Stimulated activated naive CD4-positive, alpha-beta T cell treated with Interleukin-2 at 50 U/mL for 16 hours (primary cell): ENCODE measurements around the gene CHD9.
"Not testable (repeated sequence)": the region's sequence is repeated elsewhere in the genome, so short reads cannot be mapped to it uniquely, and the experiment has no call there.

ENCODE experiments used
- DNase-seq: peaks from one replicate; lab custom pipeline; 2025; lab: John Stamatoyannopoulos, UW

CHD9 gene

DNA sequence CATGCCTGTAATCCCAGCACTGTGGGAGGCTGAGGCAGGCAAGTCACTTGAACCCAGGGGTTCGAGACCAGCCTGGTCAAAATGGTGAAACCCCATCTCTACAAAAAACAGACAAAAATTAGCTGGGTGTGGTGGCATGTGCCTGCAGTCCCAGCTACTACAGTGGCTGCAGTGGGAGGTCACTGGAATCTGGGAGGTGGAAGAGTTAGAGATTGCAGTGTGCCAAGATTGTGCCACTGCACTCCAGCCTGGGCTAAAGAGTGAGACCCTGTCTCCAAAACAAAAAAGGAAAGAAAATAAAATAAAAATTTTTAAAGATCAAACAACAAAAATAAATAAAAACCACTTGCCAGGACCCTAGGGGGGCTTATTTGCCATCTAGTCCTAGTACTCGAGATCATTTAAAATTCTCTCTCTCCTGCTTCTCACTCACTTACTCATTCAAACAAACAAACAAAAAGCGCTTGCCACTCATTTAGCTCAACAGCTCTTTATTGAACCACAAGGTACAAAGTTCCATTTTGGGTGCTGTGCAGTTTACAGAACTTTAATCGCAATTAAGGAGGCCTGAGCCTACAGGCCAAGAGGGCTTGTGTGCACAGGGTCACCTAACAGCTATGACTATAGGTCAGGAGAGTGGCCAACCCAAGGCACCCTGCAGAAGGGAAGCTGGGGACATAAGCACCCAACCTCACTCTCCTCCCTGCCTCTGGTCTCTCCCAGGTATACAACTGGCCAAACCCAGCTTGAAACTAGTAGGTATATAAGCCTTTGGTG lies 6.5 kb upstream of the CHD9 start:
- DNase-seq = no peak

- not testable (repeated sequence) for DNase-seq
Observed at GRCh38 chr16:53051255-53051654, 3.5 kb upstream of the CHD9 start.

GRCh38 chr16:53052519-53053501 lies 2.0 kb upstream of the CHD9 start, which contains the start of gene CHD9NB:
TSS of gene CHD9NB (minus strand) at chr16:53052897. CDS start at chr16:53044158, 8,739 bp downstream.
- no peak for DNase-seq

DNA sequence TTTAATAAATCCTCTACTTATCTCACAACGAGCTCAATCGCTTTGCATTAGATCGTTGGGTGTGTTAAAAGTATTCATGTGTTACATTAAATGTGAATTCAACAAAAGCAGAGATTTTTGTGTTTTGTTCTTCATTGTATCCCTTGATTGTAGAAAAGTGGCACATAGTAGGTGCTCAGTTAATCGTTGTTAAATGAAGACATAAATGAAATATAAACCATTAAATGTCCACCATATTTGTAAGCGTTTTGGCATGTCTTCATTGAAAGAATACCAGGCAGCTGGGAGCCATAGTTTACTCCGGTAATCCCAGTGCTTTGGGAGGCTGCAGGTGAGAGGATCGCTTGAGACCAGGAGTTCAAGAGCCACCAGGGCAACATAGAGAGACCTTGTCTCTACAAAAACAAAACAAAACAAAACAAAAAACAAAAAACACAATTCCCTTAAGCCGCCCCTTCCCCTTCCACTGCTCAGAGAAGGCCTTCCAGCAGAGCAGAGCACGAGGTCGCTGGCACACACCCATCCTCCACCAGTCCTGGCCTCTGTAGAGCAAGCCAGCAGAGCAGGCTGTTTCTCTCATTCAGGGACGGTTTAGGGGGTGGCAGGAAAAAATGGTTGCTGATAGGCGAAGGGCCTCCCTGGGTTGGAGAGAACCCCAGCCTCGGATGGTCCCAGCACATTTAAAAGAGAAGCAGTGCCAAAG lies 673 bp upstream of the CHD9 start:
- DNase-seq = no peak

DNA sequence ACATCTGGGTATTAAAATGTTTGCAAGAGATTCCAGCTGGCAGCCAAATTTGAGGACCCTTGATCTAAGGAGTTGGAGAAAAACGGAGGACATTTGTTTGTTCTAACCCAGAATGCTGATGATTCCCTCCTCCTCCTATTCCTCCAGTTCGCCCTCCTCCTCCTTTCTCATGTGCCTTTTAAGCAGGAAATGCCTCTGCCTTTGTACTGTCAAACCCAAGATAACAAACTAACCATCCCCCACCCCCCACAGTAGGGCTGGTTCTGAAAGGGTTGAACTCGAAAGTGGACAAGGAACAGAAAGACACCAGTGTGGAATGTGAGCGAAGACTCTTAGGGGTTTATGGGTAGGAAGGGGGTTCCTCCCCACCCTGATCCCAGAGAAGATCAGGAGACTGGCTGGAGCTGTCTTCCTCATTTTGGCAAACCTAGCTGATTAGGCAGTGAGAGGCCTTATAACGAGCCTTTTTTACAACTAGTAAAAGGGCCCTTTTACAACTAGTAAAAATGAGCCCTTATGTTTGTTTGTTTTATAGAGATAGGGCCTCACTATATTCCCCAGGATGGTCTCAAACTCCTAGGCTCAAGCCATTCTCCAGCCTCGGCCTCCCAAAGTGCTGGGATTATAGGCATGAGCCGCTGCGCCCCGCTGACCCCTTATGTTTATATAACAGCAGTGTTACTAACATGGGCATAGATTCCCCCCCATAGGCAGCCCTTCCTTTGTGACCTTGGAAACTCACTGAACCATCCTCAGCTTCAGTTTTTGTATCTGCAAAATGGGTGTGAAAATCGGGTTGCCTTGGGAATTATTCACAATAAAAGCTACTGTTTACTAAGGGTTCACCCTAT lies 975 bp downstream of the CHD9 start:
- no peak for DNase-seq

DNA sequence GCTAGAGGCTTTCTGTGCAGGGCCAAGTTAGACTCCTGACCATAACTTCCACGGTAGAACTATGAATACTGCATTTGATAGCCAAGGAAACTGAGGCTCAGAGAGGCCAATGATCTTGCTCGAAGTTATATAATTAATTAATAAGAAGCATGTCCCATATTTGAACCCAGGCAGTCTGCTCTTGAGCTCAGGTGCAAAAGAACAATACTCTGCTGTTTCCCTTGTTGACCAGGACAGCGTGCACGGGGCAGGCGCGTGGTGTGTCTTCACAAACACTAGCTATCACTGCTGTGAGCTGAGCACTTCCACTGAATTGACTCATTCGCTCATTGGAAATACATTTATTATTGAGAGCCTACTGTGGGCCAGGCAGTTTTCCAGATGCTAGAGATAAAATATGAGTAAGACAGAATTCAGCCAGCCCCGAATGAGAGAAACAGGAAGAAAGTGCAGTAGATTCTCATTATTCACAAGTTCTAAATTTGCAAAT lies 1.6 kb downstream of the CHD9 start:
- DNase-seq = no peak

GRCh38 chr16:53057658-53058057 lies 2.9 kb downstream of the CHD9 start:
- no peak for DNase-seq

GRCh38 chr16:53058441-53058840 lies 3.6 kb downstream of the CHD9 start:
- no peak for DNase-seq

DNA sequence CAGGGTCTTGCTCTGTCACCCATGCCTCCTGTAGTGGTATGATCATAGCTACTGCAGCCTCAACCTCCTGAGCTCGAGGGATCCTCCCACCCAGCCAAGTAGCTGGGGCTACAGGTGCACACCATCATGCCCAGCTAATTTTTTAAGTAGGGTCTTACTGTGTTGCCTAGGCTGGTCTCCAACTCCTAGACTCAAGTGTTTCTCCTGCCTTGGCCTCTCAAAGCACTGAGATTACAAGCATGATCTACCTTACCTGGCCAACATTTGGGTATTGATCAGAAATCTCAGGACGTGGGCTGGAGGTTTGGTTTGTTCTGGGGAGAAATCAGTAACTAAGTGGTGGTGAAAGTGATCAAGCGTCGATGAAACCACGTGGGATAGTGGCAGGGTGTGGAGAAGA lies 4.1 kb downstream of the CHD9 start:
- no peak for DNase-seq

GRCh38 chr16:53059672-53060071 lies 4.9 kb downstream of the CHD9 start:
- no peak for DNase-seq

- no peak for DNase-seq
Observed at GRCh38 chr16:53061256-53061655, 6.5 kb downstream of the CHD9 start.

DNA sequence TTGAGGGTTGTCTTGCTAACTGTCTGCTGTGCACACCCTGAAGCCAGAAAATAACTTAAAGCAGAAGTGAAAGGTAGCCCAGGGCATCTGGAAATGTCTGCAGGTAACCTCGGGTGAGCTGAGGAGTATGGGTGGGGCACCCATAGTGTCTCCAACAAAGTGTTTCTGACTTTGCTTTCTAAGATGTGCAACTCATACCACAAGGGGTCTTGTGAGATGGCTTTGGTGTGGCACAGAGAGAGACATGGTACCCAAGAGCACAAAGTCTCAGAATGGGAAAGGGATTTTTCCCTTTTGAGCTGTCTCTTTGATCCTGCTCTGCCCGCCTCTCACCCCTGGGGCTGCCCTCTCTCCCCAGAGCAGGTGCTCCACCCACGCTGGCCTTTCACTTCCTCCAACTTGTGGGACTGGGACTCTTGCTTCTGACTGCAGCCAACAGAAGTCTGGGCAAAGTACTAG lies 6.9 kb downstream of the CHD9 start:
- peak; percentile 2 for DNase-seq

- no peak for DNase-seq
Observed at GRCh38 chr16:53064081-53064578, 9.3 kb downstream of the CHD9 start.

- no peak for DNase-seq
Observed at GRCh38 chr16:53065461-53066061, 10.8 kb downstream of the CHD9 start.

DNA sequence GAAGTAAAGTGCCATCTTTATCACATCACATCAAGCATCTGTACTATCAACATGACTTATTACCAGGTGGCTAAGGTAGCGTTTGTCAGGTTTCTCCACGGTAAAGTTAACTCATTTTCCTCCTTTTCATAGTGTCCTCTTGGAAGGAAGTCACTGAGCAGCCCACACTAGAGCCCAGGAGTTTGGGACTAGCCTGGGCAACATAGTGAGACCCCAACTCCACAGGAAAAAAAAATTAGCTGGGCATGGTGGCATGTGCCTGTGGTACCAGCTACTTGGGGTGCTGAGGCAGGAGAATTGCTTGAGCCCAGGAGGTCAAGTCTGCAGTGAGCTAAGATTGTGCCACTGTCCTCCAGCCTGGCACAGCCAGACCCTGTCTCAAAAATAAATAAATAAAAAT lies 12.9 kb downstream of the CHD9 start:
- no peak for DNase-seq

GRCh38 chr16:53068423-53068833 lies 13.6 kb downstream of the CHD9 start:
- DNase-seq = no peak

GRCh38 chr16:53069772-53070171 lies 15.0 kb downstream of the CHD9 start:
- DNase-seq = no peak

- no peak for DNase-seq
Observed at GRCh38 chr16:53071748-53072301, 17.0 kb downstream of the CHD9 start.

DNA sequence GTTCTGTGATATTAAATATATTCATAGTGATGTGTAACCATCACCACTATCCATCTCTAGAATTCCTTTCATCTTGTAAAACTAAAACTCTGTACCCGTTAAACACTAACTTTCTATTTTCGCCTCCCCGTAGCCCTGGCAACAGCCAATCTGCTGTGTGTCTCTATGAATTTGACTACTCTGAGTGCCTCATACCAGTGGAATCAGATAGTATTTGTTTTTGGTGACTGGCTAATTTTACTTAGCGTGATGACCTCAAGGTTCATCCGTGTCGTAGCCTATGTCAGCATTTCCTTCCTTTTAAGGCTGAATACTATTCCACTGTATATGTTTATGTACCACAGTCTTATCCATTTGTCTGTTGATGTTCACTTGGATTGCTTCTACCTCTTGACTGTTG lies 18.2 kb downstream of the CHD9 start:
- DNase-seq = no peak

- not testable (repeated sequence) for DNase-seq
Observed at GRCh38 chr16:53074296-53074695, 19.5 kb downstream of the CHD9 start.
